GM10266 (cell line): ENCODE measurements around the gene NMRK2.
"Not testable (repeated sequence)": the region's sequence is repeated elsewhere in the genome, so short reads cannot be mapped to it uniquely, and the experiment has no call there.

Experiments used
- DNase-seq: peaks from one replicate; pipeline ENCODE4 v3.0.0; 2012; ENCODE audit errors: extremely low spot score
- TF ChIP-seq, protein P1 (sequence below): IDR thresholded peaks from 2 replicates; pipeline ENCODE4 v1.5.1; 2012; ENCODE audit warnings: mild to moderate bottlenecking, low read depth; ENCODE audit not compliant: control insufficient read depth, insufficient read depth; ENCODE audit errors: missing control alignments

The NMRK2 gene

DNA sequence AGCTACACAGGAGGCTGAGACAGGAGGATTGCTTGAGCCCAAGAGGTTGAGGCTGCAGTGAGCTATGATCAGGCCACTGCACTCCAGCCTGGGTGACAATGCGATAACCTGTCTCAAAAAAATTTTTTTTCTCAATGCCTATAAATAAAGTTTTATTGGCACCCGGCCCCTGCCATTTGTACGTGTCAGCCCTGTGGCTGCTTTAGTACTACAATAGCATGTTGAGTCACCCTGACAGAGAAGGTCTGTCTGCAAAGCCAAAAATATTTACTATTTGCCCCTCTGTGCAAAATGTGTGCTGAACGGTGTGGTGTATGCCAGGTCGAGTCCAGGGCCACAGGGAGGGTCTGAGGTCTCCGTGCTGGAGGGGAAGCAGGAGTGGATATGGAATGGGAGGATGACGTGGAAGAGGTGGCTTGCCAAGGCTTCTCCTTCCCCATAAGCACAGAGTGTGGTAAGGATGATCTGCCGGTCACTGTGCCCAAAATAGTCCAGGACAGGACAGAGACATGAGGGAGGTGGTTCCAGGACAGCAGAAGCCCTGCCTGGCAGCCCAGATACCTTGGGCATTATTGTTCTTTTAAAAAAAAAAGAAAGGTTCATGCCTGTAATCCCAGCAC lies 10.0 kb downstream of the NMRK2 start:
- no peak for DNase-seq
- TF ChIP-seq, protein P1, sequence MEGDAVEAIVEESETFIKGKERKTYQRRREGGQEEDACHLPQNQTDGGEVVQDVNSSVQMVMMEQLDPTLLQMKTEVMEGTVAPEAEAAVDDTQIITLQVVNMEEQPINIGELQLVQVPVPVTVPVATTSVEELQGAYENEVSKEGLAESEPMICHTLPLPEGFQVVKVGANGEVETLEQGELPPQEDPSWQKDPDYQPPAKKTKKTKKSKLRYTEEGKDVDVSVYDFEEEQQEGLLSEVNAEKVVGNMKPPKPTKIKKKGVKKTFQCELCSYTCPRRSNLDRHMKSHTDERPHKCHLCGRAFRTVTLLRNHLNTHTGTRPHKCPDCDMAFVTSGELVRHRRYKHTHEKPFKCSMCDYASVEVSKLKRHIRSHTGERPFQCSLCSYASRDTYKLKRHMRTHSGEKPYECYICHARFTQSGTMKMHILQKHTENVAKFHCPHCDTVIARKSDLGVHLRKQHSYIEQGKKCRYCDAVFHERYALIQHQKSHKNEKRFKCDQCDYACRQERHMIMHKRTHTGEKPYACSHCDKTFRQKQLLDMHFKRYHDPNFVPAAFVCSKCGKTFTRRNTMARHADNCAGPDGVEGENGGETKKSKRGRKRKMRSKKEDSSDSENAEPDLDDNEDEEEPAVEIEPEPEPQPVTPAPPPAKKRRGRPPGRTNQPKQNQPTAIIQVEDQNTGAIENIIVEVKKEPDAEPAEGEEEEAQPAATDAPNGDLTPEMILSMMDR = no peak

GRCh38 chr19:3944018-3944721 lies 11.3 kb downstream of the NMRK2 start:
- DNase-seq = no peak
- TF ChIP-seq, protein P1 = no peak

GRCh38 chr19:3945838-3946237 lies 13.0 kb downstream of the NMRK2 start:
- TF ChIP-seq, protein P1 = no peak
- DNase-seq = no peak

DNA sequence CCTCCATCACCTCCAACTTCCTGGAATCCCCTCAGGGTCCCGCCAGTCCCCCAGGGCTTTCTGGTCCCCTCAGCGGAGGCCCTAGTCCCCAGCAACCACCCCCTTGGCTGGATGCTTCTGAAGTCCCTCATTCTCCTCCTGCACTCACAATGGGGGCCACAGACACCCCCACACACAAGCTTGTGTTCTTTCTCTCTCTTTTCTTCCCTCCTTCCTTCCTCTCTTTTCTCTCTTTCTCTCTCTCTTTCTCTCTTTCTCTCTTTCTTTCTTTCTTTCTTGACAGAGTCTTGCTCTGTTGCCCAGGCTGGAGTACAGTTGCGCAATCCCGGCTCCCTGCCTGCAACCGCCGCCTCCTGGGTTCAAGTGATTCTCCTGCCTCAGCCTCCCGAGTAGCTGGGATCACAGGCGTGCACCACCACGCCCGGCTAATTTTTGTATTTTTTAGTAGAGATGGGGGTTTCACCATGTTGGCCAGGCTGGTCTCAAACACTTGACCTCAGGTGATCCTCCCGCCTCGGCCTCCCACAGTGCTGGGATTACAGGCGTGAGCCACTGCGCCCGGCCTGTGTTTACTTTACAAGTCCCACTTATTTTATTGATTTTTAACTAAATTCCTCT lies 14.6 kb downstream of the NMRK2 start:
- DNase-seq = not testable (repeated sequence)

- DNase-seq = no peak
- TF ChIP-seq, protein P1 = no peak
These were observed 16.4 kb downstream of the NMRK2 start for GRCh38 chr19:3949294-3949693.

GRCh38 chr19:3949997-3950859 lies 17.4 kb downstream of the NMRK2 start:
- TF ChIP-seq, protein P1 = no peak

More at GRCh38 chr19:3949997-3950859, 17.4 kb downstream of the NMRK2 start:
- no peak for DNase-seq
